ENCODE measurements around the gene FUT6.
"Not testable (repeated sequence)": the region's sequence is repeated elsewhere in the genome, so short reads cannot be mapped to it uniquely, and the experiment has no call there.

The FUT6 gene

DNA sequence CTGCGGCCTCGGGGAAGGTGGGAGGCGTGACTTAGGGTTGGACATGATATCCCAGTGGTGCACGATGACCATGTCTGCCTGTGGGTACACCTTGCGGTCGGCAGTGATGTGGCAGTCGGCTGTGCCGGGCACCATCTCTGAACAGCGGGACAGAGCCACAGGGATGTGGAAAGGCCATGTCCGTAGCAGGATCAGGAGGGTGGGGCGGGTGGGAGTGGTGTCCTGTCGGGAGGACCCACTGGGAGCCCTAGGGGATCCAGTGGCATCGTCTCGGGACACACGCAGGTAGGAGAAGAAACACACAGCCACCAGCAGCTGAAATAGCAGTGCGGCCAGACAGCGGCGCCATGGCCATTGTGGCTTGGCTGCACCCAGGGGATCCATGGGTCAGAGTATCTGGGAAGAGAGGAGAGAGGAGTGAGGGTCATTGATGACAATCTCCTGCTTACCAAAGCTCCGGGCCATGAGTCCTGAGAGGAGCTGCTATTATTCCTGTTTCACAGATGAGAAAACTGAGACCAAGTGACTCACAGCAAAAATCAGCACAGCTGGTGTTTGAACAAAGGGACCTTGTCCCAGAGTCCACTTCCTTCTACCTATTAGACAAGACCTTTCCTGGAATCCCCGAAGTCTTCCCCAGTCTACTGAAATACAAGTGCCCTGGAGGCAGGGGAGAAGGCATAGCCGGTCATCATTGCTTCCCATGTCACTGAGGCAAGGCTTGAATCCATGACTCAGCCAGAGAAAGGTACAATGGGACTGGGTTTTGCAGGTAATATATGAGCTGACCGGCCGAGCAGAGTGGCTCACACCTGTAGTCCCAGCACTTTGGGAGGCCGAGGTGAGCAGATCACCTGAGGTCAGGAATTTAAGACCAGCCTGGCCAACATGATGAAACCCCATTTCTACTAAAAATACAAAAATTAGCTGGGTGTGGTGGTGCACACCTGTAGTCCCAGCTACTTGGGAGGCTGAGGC, 5.2 kb upstream of the FUT6 start:
- no peaks in the 10 kb centered on the region for H3K27me3 ChIP-seq (ENCODE audit: insufficient read depth, poor library complexity, severe bottlenecking)
- no peak for ATAC-seq (ENCODE audit: low read depth)

DNA sequence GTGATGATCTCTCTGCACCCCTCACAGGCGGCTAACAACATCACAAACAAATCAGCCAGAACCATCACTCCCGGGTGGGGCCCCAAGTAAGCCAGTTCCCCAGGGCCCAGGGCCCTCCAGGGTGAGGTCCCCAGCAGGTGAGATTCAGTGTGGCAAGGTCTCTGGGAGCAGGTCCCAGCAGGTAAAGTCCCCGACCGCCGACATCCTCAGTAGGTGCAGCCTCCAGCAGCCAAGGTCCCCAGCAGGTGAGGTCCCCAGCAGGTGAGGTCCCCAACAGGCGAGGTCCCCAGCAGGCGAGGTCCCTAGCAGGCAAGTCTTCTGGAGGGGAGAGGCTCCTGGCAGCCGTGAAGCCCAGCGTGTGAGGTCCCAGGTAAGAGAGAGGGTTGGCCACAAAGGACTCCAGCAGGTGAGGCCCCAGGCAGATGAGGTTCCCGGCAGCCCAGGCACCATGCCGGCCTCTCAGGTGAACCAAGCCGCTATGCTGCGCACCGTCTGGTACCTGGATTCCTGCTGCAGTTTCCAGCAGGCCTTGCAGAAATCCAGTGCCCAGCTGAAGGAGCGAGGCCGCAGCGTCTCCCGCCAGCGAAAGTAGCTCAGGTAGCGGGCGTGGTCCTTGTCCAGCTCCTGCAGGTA, 3.9 kb upstream of the FUT6 start:
- TF ChIP-seq, protein P1, sequence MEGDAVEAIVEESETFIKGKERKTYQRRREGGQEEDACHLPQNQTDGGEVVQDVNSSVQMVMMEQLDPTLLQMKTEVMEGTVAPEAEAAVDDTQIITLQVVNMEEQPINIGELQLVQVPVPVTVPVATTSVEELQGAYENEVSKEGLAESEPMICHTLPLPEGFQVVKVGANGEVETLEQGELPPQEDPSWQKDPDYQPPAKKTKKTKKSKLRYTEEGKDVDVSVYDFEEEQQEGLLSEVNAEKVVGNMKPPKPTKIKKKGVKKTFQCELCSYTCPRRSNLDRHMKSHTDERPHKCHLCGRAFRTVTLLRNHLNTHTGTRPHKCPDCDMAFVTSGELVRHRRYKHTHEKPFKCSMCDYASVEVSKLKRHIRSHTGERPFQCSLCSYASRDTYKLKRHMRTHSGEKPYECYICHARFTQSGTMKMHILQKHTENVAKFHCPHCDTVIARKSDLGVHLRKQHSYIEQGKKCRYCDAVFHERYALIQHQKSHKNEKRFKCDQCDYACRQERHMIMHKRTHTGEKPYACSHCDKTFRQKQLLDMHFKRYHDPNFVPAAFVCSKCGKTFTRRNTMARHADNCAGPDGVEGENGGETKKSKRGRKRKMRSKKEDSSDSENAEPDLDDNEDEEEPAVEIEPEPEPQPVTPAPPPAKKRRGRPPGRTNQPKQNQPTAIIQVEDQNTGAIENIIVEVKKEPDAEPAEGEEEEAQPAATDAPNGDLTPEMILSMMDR (IDR thresholded peaks at IDR 0.05; ENCODE audit: poor library complexity, severe bottlenecking): no peak
- no peak for DNase-seq (ENCODE audit: low spot score)

More for the DNA sequence above, 5.2 kb upstream of the FUT6 start:
- TF ChIP-seq, protein P1 (IDR thresholded peaks at IDR 0.05; ENCODE audit: poor library complexity, severe bottlenecking): no peak
- H3K27ac ChIP-seq (ENCODE audit: poor library complexity, severe bottlenecking): no peak overlapping the region
- no peaks in the 10 kb centered on the region for H3K36me3 ChIP-seq (ENCODE audit: low read depth)
- no peak overlapping the region for H3K4me3 ChIP-seq (ENCODE audit: severe bottlenecking)
- no peak for DNase-seq (ENCODE audit: low spot score)
- no peaks in the 10 kb centered on the region for H3K4me1 ChIP-seq (ENCODE audit: insufficient read depth, poor library complexity, severe bottlenecking)
- no peaks in the 10 kb centered on the region for H3K9me3 ChIP-seq (ENCODE audit: severe bottlenecking)

DNA sequence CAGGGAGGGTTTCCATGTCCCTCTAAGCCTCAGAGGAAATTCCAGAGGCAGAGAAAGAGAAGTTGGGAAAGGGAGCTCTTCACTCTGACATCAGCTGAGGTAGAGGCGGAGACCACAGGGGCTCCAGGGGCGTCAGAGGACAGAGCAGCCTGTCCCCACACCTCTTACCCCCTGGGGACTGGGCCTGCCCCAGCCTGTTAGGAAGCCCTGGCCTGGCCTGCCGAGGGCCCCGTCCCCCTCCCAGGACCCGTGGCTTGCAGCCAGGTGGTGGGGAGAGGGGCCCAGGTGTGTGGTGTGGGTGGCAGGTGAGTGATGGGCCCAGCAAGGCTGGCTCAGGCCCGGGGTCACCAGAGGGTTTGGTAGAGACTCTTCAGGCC, 2.2 kb upstream of the FUT6 start:
- not testable (repeated sequence) for H3K4me3 ChIP-seq (ENCODE audit: severe bottlenecking); H3K27me3 ChIP-seq (ENCODE audit: insufficient read depth, poor library complexity, severe bottlenecking)

More for the DNA sequence above, 3.9 kb upstream of the FUT6 start:
- H3K36me3 ChIP-seq (ENCODE audit: low read depth): no peaks in the 10 kb centered on the region
- no peak overlapping the region for H3K4me3 ChIP-seq (ENCODE audit: severe bottlenecking)
- H3K9me3 ChIP-seq (ENCODE audit: severe bottlenecking): no peaks in the 10 kb centered on the region
- no peak for ATAC-seq (ENCODE audit: low read depth)
- no peaks in the 10 kb centered on the region for H3K27me3 ChIP-seq (ENCODE audit: insufficient read depth, poor library complexity, severe bottlenecking)
- H3K4me1 ChIP-seq (ENCODE audit: insufficient read depth, poor library complexity, severe bottlenecking): no peaks in the 10 kb centered on the region
- H3K27ac ChIP-seq (ENCODE audit: poor library complexity, severe bottlenecking): no peak overlapping the region

DNA sequence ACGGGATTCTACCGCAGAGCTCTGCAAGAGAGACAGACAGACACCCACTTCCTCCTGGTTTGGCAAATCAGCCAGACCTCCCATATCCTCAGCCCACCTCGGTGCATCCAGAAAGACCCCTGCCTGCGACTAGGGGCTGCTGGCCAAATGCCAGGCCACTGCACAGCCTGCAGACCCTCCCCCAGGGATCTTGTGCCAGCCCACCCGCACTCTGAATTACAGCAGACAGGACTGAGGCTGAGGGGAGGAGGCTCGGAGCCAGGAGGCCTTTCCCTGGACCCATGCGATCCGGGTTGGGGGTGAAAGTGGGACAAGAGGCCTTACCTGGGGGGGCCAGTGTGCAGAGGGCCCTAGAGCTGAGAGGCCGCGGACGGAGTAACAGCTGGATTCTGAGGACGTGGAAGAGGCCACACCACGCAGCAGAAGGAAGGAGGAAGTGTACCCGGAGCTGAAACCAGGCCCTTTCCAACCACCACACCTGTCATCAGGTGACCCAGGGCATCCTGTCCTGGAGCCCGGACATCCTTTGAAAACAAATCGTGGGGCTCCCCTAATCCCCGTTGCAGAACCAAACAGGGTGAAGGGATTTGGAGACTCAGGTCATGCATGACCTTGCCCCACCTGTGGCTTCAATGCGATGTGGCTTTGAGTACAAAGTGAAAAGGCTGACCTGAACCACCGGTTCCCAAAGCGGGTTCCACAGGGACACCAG, 993 bp downstream of the FUT6 start:
- no peaks in the 10 kb centered on the region for H3K4me1 ChIP-seq (ENCODE audit: insufficient read depth, poor library complexity, severe bottlenecking)
- H3K27ac ChIP-seq (ENCODE audit: poor library complexity, severe bottlenecking): no peak overlapping the region
- DNase-seq (ENCODE audit: low spot score) (no peak), ATAC-seq (ENCODE audit: low read depth) (no peak)
- TF ChIP-seq, protein P1 (IDR thresholded peaks at IDR 0.05; ENCODE audit: poor library complexity, severe bottlenecking): no peak
- no peaks in the 10 kb centered on the region for H3K27me3 ChIP-seq (ENCODE audit: insufficient read depth, poor library complexity, severe bottlenecking)
- no peaks in the 10 kb centered on the region for H3K9me3 ChIP-seq (ENCODE audit: severe bottlenecking)
- H3K4me3 ChIP-seq (ENCODE audit: severe bottlenecking): no peak overlapping the region
- H3K36me3 ChIP-seq (ENCODE audit: low read depth): no peaks in the 10 kb centered on the region

More for the DNA sequence above, 2.2 kb upstream of the FUT6 start:
- not testable (repeated sequence) for H3K9me3 ChIP-seq (ENCODE audit: severe bottlenecking); H3K4me1 ChIP-seq (ENCODE audit: insufficient read depth, poor library complexity, severe bottlenecking); ATAC-seq (ENCODE audit: low read depth); DNase-seq (ENCODE audit: low spot score); H3K36me3 ChIP-seq (ENCODE audit: low read depth); H3K27ac ChIP-seq (ENCODE audit: poor library complexity, severe bottlenecking)

DNA sequence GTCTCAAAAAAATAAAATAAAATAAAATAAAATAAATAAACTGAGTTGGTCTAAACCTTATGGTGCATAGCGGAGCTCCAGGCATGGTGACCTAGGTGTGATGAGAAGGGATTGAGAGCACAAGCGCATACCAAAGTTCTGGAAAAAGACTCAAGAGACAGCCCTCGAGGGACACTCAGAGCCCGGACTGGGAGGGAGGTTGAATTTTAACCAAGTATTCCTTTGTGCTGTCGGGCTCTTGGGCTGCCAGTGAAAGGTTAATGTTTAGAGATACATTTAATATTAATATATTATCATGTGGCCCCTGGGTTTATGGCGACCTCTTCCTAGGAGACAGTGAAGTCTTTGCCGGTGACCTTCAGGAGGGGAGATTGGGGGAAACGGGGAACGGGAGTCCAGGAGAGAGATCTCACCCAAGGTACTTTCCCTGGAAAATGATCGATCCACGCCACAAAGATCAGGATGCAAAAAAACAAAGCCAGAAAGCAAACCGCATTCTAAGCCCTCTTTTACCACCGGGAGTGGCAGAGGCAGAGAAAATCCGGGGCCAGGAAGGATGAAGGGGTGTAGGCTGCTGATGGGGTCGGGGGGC, 1.6 kb downstream of the FUT6 start:
- ATAC-seq (ENCODE audit: low read depth): no peak
- H3K27me3 ChIP-seq (ENCODE audit: insufficient read depth, poor library complexity, severe bottlenecking): no peaks in the 10 kb centered on the region
- no peaks in the 10 kb centered on the region for H3K9me3 ChIP-seq (ENCODE audit: severe bottlenecking)
- H3K27ac ChIP-seq (ENCODE audit: poor library complexity, severe bottlenecking): no peak overlapping the region
- no peaks in the 10 kb centered on the region for H3K4me1 ChIP-seq (ENCODE audit: insufficient read depth, poor library complexity, severe bottlenecking)
- no peak overlapping the region for H3K4me3 ChIP-seq (ENCODE audit: severe bottlenecking)
- TF ChIP-seq, protein P1 (IDR thresholded peaks at IDR 0.05; ENCODE audit: poor library complexity, severe bottlenecking): no peak
- no peaks in the 10 kb centered on the region for H3K36me3 ChIP-seq (ENCODE audit: low read depth)
- DNase-seq (ENCODE audit: low spot score): no peak

Data from RWPE2 (cell line).